ENCODE results near the gene EYA2.
"Not testable (repeated sequence)": the region's sequence is repeated elsewhere in the genome, so short reads cannot be mapped to it uniquely, and the experiment has no call there.

EYA2 gene

DNA sequence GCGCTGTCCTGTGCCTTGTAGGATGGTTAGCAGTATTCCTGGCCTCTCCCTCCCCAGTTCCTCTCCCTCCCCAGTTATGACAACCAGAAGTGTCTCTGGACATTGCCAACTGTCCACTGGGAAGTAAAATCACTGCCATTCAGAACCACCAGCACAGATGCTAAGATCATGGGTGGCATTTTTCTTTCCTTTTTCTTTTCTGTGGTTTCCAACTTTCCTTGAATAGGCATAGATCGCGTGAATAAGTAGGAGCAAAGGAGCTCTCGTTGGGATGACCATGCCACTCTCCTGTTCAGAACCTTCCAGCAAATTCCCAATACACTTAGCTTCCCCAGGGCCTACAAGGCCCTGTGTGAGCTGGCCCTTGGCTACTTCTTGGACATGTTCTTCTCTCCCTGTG is 59.0 kb downstream of the EYA2 start:
- DNase-seq (ENCODE audit: low read depth in 2 of 2): no peak

DNA sequence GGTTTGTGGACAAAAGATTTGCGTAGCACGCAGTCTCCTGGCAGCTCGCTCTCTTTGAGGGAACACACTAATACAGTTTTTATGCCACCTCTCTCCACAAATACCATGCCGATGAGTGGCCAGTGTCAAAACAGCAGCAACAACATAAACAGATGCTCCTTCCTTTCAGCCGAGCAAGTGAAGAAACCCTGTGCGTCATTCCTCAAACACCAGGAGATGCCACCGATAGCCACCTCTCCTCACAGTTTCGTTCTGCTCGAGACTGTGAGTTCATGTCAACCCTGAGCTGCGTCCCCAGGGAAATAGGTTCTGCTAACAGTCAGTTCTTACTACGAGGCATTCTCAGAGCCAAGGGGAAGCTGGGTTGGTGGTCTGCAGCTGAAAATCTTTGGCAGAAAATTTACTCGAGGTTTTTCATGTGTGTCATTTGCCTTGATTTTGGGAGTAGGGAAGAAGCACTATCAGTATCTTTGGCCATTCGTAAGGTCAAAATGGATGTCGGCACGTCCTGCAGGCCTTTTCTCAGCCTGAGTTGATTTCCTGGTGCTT is 59.9 kb downstream of the EYA2 start:
- DNase-seq (ENCODE audit: low read depth in 2 of 2): no peak

DNA sequence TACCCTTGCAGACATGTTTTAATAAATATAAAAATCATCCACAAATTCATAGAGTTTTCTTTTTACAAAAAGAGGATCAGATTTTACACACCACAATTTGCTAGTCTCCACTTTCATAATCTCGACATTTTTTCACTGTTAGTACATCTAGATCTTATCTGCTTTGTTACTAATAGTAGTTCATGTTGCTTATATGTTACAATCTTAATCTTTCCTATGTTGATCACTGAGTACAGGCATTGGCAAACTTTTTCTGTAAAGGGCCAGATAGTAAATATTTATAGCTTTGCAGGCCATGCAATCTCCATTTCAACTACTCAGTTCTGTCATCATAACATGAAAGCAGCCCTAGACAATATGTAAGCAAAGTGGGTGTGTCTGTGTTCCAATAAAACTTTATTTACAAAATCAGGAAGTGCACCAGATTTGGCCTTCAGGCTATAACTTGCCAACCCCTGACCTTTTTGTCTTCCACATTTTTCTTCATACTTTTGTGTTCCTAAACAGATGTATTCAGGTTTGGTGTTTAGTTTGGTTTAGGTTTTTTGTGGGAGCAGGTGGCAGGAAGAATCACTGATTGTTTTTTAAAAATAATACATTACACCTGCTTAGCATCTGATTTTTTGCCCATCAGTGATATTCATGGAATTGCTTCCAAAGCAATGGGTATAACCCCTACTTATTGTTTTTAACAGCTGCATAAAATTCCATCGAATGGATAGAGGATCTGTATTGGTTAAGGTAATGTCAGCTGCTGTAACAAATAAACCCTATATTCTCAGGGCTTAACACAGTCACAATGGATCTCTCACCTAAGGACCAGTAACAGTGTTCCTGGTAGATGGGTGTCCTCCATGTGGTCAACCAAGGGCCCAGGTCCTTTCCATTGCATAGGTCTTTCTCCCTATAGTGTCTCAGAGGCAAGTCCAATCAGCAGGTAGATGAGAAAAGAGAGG is 61.2 kb downstream of the EYA2 start:
- DNase-seq (ENCODE audit: low read depth in 2 of 2): no peak

DNA sequence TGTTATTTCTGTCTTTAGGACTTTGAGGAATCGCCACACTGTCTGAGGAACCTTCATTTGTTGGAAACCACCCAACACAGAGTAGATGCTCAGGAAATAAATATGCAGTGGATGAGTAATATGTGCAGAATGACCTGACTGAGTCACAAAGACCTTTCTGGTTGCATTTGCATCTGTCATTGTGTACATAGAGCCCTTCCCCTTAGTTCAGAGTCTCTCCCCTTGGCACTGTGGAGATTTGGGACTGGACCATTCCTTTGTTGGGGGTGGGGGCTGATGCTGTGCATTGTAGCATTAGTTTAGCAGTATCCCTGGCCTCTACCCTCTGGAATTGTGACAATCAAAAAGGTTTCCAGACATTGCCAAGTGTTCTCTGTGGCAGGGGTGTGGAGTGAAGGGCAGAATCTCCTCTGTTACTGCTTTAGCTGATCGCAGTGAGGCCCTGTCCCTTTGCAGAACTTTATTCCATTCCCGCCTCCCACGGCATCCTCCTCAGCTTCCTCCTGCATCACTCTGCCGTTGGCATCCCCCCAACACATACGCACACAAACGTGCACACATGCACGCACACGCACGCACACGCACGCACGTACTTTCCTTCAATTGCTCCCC is 64.5 kb downstream of the EYA2 start:
- no peak for DNase-seq (ENCODE audit: low read depth in 2 of 2)

DNA sequence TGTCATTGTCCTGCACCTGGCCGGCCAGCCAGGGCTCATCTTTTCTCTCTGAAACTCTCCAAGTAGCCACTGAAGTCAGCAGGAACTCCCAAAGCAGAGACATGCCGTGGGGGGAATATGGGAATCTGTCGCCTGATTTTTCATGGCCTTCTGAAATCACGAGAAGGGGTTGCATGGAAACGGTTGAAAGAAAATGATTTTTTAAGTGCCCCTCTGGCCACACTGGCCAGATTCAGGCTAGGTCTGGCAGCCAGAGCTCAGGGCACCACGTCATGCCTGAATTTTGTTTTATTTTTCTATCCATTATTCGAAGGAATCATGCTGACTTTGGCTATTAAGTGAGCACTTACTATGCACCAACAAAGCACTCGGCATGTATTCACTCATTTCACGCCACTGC is 65.2 kb downstream of the EYA2 start:
- DNase-seq (ENCODE audit: low read depth in 2 of 2): no peak

DNA sequence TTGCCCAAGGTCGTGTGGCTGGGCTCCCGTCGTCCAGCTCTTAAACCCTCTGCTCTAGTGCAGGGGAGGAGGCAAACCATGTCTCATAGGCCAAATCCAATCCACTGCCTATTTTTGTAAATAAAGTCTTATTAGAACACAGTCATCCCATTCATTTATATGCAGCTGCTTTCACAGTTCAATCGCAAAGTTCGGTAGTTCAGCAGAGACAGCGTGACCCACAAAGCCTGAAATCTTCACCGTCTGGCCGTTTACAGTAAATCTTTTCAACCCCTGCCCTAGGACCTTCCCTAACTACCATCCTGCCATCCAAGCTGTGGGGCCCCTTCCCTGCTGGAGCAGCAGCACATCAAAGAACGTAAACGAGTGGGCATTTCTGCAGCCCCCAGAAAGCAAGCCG is 65.9 kb downstream of the EYA2 start:
- DNase-seq (ENCODE audit: low read depth in 2 of 2): no peak

DNA sequence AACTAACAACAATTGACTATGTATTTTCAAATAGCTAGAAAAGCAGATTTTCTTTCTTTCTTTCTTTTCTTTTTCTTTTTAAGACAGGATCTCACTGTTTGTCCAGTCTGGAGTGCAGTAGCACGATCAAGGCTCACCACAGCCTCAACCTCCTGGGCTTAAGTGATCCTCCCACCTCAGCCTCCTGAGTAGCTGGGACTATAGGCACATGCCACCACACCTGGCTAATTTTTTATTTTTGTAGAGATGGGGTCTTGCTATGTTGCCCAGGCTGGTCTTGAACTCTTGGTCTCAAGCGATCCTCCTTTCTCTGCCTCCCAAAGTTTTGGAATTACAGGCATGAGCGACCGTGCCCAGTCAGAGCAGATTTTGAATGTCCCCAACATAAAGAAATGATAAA is 67.3 kb downstream of the EYA2 start:
- not testable (repeated sequence) for DNase-seq (ENCODE audit: low read depth in 2 of 2)

DNA sequence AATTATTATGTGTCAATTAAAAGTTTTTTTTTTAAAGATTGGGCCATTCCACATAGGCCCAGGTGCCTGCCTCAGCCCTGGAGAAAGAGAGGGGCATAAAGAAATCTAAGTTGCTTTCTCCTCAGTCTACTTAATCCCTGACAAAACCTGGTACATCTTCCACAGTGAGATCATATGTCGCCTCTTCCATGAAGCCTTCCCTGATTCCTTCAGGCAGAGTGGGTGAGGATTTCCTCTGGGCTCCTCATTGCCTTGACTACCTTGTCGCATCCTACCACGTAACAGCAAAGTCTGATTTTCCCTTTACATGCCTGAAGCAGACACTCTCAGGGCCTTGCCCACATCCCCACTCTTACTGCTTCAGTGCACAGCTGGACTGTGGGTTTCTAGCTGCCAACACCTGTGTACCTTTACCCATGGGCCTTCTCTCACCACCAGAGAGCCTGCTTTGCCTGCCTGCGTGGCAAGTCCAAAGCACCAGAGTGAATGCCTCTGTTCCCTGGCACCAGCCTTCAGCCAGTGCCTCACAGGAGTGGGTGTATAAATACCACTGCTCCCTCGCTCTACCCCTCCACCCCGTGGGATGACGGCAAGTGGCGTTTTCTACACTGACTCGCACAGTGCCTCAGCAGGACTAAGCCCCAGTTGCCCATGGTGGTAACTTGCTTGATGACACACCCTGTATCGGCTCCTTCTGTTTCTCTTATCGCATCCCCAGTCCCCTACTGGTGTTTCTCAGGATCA is 68.0 kb downstream of the EYA2 start:
- DNase-seq (ENCODE audit: low read depth in 2 of 2): no peak

DNA sequence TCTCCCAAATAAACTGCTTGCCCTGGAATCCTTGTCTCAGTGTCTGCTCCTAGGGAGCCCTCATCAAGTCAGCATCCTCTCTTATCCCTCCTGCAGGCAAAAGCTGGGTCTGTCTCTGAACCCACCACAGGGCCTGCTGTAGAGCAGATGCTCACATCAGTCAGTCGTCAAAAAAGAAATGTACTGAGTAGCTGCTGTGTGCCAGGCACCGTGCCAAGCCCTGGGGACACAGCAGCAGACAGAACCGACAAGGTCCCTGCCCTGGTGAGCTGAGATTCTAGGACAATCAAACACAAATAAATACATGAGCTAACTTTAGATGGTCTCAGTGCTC is 68.5 kb downstream of the EYA2 start:
- no peak for DNase-seq (ENCODE audit: low read depth in 2 of 2)

DNA sequence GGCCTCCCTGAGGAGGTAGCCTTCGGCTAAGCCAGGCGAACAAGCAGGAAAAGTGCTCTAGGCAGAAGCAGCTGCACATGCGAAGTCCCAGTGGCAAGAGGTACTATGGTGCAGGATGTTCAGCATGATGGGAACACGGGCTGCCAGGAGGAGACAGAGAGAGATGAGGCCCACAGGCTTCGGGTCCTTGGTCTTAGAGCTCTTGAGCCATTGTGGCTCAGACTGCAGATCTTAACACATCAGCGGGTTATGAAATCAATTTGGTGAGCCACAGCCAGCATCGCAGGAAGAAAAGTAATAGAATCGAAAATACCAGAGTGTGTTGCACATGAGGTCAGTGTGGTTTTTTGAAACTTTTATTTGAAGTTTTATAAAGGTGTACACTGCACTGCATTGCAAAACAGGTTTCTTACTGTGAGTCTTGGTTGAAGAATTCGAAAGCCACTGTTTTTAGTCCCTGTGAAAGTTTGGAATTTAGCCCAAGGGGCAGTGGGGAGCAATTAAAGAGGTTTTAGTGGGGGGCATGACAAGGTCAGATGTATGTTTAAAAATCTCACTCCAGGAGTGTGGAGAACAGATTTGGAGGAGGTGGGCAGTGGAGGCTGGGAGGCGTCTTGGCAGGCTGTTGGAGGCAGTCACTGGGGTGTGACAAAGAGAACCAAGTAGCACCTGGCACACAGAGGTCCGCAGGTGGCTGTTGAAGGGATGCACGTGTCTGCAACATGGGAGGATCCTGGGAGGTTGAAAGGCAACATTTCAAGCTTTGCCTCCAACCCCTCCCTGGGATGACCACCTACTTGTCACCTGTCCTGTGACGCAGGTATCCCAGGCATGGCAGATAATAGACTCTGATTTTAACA is 69.3 kb downstream of the EYA2 start:
- DNase-seq (ENCODE audit: low read depth in 2 of 2): no peak

DNA sequence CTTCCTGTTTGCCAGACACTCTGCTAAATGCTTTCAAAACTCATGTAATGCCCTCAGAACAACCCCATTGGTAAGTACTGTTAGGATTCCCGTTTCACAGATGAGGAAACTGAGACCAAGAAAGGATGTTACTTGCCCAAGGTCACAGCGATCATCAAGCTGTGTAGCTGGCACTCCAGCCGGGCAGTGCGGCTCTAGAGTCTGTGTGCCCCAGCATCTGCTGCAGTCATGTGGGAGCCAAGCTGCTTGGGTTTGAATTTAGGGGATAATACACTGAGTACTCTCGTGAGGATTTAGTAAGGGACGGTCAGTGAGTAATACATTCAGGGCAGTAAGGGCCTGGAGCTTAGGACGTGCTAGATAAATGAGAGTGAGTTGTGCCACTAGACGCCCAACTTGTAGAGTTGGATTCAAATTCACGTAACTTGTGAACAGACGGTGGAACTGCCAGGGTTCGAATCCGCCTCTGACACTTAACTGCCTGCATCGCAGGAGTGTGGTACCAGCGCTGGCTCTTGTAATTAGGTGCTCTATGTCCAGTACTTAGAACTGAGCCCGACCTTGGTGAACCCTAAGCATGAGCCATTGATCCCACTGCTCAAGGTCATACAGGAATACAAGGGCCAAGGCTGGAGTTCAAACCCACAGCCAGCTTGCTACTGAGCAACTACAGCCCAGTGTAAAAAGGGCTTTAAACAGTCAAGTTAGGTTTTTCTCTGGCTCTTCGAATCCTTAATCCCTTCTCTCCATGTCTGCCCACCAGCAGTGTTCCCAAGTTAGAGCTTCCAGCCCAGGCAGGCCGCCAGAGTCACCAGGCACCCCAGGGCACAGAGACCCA is 70.2 kb downstream of the EYA2 start:
- no peak for DNase-seq (ENCODE audit: low read depth in 2 of 2)

DNA sequence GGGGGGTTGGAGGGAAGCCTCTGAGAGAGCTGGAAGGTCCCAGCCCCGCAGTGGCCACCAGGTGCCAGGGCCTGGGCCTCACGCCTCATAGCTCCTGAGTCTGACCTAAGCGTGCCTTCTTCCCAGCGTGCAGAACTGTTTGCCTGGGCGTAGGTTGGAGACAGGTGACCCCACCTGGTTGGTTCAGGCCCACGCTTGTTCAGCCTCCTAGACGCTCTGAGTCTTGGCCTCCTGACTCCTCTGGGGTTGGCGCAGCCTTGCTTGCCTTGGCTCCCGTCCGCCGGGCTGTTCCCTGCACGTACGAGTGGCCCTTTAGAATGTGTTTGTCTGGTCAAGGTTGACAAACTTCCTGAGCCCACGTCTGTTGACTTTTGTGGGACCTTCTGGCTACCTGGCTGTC is 70.8 kb downstream of the EYA2 start:
- no peak for DNase-seq (ENCODE audit: low read depth in 2 of 2)

DNA sequence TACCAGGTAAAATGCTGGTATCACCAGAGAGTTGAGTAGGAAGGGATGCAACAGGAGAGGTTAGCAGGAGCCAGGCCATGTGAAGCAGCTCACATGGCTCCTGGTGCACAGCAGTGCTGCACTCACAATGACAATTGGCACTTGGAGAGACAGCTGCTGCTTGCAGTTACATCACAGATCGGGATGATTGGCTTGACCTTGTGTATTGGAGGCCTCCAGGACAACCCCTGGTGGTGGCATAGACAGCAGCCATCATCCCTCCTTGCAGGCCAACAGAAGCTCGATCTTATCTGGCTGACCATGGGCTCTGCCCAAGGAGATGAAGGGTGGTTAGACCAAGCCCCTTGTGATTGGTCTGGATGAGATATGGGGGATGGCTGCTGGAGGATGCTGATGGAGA is 73.0 kb downstream of the EYA2 start:
- no peak for DNase-seq (ENCODE audit: low read depth in 2 of 2)

DNA sequence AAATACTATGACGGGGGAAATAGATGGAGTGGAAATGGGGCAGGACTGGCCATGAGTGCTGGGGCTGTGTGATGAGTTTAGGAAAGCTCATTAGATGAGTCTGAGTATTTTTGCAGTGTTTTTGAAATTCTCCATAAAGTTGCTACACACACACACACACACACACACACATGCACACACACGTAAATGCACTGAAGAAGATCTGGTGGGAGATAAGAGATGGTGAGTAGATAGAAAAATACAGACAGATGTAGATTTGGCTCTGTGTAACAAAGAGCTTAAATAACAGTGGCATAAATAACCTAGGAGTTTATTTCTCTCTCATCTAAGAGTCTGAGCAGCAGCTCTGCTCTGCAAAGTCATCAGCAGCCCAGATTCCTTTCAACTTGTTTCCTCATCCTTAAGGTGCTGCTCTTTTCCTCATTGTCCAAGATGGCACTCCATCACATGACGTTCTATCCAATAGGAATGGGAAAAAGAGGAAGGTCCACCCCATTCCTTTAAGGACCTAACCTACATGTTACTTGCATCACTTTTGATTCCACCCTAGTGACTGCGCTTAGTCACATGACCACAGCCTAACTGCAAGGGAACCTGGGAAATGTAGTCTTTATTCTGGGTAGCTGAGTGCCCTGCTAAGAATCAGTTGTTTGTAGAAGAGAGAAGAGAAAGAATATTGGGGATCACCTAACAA is 76.4 kb downstream of the EYA2 start:
- DNase-seq (ENCODE audit: low read depth in 2 of 2): no peak

DNA sequence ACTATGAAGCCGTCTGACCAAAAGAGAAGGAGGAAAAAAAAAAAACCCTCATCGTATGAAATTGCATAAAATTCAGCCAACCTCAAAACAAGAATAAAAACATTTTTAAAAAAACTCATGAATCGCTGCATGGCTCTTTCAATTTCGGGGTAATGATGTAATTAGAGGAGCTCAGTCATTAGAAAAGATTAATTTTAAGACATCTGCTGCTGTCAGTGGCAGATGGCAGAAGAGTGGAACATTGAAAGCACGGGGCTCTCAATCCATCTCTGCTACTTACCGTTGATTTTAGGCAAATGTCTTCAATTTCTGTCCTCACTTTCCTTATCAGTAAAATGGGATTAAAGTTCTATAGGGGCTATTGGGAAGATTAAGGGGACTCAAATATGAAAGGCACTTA is 79.1 kb downstream of the EYA2 start:
- DNase-seq (ENCODE audit: low read depth in 2 of 2): no peak

DNA sequence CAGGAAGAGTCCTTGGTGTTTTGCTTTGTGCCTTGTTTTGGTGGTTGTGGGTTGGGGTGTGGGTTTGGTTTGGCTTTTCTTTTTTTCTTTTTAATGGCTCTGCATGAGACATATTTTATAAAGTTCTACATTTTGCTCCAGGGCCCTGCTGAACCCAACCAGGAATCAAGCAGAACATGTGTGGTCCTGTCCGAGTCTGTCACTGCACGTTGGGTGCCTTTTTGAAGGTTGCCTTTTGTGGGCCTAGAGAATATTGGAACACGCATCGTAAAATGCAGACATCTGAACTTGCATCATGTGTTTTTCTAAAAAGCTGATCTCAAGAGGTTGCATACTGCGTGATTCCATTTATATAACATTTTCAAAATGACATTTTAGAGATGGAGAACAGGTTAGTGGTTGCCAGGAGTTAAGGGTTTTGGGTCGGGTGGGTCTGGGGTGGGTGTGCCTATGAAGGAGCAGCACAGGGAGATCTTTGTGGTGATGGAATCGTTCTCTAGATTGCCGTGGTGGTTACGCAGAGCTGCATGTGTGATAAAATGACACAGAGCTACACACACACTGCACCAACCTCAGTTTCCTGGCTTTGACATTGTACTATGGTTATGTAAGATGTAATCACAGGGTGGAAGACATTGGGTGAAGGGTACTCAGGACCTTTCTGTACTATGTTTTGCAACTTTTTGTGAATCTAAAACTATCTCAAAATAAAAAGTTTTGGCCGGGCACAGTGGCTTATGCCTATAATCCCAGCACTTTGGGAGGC is 80.2 kb downstream of the EYA2 start:
- no peak for DNase-seq (ENCODE audit: low read depth in 2 of 2)

DNA sequence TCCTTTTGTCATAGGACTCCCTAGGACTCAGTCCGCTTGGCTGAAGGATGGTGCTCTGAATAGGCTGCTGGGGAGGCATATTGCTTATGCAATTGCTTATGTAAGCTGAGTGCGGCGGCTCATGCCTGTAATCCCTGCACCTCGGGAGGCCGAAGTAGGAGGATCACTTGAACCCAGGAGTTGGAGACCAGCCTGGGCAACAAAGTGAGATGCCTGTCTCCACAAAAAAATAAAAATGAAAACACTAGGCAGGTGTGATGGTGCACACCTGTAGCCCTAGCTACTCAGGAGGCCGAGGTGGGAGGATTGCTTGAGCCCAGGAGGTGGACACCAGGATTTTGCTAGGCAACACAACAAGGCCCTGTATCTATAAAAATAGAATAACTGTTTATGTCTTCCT is 81.3 kb downstream of the EYA2 start:
- no peak for DNase-seq (ENCODE audit: low read depth in 2 of 2)

DNA sequence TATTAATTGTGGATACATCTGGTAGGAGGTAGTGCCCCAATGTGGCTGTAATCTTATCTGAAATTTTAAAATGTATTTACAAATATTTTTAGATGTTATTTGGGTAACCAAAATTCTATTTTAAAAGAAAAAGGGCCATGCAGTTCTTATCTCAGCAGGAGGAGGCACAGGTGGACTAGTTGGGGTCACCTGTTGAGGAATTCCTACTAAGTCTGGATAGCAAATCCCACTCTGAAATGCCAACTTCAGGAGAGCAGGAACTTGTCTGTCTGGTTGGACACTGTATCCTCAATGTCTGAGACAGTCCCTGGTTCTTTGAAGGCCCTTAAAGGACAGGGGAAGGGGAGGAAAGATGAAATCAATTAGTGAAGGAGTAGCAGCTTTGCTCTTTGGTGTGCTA is 82.6 kb downstream of the EYA2 start:
- no peak for DNase-seq (ENCODE audit: low read depth in 2 of 2)

DNA sequence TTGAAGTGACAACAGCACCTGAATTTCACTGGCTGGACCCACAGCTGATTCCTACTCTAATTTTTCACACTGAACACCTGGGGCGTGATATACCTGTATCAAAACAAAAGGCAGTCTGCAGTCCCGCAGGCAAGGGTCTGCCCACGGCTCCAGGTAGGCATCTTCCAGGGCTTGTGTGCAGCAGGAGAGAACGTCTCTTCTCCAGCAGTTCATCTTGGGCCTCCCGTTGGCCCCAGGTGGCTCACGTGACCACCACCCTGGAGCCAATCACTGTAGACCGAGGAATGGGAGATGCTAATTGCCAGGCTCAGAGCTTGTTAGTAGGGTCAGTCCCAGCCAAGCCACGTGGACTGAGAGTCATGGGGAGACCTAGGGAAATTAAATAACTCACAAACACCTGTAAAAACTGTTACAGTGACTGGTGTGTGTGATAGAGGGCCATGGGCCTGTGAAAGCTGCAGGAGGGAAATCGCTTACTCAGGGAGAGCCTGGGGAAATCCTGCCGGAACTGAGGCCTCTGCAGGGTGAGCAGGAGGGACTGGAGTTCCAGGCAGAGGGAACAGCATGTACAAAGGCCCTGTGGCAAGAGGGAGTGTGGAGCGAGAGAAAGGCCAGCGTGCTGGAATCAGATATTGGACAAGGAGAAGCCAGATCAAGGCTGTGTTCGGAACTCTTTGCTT is 83.4 kb downstream of the EYA2 start:
- no peak for DNase-seq (ENCODE audit: low read depth in 2 of 2)
